Activated T-cell treated with anti-CD3 and anti-CD28 coated beads, Interleukin-2, amount 50 U/mL, for 48 hours (primary cell): ENCODE results near the gene LY9.

Experiments
- DNase-seq, 2 experiments: peaks; one replicate each; pipeline ENCODE4 v3.0.0-alpha.2; 2020

Gene LY9, protein sequence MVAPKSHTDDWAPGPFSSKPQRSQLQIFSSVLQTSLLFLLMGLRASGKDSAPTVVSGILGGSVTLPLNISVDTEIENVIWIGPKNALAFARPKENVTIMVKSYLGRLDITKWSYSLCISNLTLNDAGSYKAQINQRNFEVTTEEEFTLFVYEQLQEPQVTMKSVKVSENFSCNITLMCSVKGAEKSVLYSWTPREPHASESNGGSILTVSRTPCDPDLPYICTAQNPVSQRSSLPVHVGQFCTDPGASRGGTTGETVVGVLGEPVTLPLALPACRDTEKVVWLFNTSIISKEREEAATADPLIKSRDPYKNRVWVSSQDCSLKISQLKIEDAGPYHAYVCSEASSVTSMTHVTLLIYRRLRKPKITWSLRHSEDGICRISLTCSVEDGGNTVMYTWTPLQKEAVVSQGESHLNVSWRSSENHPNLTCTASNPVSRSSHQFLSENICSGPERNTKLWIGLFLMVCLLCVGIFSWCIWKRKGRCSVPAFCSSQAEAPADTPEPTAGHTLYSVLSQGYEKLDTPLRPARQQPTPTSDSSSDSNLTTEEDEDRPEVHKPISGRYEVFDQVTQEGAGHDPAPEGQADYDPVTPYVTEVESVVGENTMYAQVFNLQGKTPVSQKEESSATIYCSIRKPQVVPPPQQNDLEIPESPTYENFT

DNA sequence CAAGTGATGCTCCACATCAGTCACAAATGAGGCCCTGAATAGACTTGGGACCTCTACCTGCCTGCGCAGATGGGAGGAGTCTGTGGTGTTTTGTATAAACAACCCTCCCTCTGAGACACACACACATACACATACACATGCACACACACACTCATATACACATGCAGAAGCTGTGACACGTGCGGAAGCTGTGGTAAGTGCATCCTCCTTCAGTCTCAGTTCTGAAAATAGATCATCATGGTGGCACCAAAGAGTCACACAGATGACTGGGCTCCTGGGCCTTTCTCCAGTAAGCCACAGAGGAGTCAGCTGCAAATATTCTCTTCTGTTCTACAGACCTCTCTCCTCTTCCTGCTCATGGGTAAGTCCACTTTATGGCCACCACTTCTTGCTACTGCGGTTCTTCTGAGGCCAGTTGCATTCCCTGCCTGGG, at the start of gene LY9:
LY9 (plus strand) TSS at position 224 of the 433 bp plus-strand sequence; CDS start at position 238, 14 bp downstream.
- DNase-seq: peak; percentile 76 to 79

DNA sequence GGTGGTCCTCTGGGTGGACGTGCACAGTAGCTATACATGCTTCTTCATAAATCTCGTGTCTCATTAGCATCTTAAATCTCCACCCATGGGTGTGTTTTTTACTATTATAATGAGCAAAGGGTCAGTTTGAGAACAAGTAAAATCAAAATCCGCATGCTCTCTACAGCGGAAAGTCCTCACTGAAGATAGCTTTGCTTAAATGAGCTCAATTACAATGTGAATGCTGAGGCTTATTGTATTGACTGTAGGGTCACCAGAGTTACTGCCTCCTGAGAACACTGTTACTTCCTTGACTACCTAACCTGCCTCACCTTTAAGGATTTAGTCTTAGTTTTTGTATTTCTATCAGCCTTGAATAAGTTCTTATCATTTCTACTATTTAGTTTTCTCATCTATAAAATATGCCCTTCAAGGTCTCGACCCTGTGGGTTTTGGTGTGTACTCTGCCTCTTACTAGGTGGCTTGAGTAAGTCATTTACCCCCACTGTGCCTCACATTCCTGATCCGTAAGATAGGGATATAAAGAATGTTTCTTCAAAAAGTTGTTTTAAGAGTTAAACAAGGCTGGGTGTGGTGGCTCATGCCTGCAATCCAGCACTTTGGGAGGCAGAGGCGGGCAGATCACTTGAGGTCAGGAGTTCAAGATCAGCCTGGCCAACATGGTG, 49.0 kb upstream of the LY9 start:
- no peak for DNase-seq

DNA sequence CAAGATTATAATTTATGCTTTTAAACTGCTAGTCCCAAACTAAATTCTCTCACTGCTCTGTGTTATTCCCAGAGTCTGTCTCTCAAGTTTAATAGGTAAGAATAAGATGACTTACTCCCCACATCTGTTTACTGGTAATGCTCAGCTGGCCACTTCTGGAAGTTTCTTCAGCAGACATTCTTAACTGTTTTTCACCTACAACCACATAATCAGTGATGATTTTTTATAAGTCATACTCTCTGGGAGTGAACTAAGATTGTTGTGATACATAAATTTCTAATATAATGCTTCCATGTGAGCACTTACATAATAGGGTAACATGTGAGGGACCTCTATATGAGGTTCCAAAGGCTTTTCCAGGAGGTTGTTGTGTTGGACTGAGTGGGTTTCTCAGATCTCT, 48.3 kb upstream of the LY9 start:
- no peak for DNase-seq

DNA sequence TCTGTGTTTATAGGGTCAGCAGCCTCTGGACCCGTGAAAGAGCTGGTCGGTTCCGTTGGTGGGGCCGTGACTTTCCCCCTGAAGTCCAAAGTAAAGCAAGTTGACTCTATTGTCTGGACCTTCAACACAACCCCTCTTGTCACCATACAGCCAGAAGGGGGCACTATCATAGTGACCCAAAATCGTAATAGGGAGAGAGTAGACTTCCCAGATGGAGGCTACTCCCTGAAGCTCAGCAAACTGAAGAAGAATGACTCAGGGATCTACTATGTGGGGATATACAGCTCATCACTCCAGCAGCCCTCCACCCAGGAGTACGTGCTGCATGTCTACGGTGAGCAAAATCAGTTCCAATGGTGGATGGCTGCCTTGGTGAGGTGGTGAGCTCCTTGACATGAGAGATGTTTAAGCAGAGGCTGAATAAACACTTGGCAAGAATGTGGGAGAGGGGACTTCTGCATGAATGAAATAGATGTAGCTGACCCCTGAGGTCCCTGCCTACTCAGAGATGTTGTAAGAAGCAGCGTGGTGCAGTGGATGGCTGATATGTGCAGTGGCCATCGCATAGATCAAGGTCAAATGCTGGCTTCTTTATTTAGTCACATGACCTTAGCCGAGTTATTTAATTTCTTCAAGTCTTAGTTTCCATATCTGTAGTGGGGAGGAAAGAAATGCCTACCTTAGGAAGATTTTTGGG, 47.6 kb upstream of the LY9 start:
- no peak for DNase-seq

DNA sequence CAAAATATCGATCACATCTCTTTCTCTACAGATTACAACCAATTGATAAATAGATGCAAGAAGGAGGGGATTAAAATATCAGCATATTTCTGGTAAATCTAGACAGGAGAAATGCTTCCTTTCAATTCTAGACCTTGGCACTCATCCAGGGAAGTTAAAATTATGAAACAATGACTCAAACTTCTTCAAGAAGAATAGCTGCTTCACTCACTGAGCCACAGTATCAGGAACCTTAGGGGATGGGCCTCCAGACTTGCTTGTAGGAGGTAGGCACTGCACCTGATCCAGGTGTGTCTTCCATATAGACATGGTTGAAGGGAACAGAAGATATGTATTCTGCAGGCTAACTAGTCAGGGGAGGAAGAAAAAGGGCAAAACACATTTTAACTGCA, 47.1 kb upstream of the LY9 start:
- DNase-seq: no peak

DNA sequence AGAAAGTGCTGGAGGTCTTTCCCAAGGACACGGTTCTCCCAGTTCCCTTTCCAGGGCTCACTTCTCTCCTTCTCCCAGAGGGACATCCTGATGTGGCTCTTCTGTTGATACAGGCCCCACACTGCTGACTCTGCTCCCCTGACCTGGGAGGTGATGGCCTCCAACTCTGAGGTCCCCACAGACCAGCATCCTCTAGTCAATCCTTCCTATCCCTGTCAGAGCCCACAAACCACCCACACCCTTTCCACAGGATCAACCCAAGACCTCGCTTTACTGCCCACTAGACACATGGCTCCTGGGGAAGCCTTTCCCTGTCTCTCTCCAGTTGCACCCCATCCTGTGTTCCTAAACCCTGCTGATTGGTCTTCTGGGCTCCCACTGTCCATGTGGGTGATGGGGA, 45.4 kb upstream of the LY9 start:
- no peak for DNase-seq

DNA sequence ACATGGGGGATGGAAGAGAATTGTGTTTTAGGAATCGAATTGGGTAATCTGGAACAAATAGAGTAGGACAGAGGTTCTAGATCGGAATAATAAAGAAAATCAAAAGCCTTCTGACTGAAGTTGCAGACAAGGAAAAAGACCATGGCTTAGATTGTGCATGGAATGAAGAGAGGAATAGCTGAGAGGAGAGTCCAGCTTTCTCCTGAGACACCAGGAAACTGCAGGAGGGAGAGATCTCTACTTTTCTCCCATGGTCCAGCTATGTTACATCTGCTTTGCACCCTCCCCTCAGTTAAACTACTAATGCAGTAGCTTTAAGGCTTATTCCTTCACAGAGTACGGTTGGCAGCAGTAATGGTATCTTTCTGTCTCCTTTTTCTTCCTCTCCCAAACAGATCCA, 43.6 kb upstream of the LY9 start:
- no peak for DNase-seq

DNA sequence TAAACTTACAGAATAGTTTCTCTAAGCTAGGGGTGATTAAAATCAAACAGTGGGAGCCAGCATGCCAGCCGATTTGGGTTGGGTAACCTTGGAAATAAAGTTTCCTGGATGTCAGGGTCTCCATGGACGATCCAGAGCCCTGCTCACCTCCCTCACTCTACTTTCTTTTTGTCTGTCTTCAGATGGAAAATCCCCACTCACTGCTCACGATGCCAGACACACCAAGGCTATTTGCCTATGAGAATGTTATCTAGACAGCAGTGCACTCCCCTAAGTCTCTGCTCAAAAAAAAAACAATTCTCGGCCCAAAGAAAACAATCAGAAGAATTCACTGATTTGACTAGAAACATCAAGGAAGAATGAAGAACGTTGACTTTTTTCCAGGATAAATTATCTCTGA, 43.0 kb upstream of the LY9 start:
- DNase-seq: no peak

DNA sequence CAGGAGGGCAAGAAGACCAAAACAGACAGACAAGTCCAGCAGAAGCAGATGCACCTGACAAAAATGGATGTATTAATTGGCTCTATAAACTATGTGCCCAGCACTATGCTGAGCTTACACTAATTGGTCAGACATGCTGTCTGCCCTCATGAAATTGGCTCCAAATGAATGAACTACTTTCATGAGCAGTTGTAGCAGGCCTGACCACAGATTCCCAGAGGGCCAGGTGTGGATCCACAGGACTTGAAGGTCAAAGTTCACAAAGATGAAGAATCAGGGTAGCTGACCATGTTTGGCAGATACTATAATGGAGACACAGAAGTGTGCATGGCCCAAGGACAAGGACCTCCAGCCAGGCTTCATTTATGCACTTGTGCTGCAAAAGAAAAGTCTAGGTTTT, 42.4 kb upstream of the LY9 start:
- DNase-seq: no peak

DNA sequence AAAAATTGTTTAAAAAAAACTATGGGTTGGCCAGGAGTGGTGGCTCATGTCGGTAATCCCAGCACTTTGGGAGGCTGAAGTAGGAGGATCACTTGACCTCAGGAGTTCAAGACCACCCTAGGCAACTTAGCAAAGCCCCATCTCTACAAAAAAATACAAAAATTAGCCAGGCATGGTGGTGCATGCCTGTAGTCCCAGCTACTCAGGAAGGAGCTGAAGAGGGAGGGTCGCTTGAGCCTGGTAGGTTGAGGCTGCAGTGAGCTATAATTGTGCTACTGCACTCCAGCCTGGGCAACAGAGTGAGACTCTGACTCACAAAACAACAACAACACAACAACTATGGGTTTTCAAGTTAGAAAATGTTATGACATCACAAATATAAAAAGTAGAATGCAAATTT, 40.5 kb upstream of the LY9 start:
- no peak for DNase-seq

DNA sequence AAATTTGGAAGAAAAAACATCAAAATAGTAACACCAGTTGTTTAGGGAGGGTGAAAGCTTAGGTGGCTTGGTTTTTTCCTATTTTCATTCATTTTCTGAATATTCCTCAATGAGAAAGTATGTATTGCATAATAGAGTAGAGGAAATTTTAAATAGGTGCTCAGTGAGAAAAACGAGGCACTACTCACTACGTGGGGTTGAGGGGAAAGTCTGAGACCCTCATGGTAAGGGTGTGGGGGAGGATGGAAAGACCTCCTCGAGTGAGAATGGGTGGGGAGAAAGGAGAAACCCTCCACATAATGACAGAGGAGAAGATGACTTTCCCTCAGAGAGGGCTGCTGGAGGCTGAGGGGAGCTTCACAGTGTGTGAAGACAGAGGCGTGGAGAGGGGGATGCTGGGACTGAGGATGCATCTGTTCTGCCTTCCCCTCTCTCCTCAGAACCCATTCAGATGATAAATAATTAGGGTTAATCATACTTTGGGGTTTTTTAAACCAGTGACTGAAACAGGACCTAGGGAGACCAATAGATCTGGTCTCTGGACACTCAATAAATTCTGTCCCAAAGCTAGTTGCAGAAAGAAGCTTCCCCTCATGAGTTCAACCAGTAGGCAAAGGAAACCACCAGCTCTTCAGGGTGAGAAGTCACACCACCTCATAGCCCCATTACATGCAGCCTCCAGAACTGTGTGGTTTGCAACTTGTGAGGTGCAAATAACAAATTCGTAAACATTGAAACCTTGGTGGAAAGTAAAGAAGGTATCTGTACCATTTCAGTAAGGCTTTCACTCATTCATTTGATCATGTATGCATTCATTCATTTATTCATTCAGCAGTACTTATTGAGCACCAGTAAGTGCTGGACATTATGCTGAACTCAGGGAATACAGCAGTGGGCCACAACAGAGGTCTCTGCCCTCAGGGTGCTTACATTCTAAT, 39.8 kb upstream of the LY9 start:
- no peak for DNase-seq

DNA sequence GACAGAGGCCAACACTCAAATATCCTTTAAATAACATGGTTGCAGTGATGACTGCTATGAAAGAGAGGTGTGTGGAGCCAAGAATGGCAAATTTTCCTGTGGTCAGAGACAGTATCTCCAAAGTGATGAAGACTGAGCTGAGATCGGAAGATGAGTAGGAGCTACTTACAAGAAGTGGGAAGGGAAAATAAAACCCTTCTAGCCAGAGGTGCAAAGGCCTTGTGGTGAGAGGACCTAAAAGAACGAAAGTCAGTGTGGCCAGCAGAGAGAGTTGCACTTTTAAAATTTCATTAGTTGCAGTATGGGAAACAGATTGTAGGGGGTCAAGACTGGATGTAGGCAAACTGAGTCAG, 39.1 kb upstream of the LY9 start:
- no peak for DNase-seq

DNA sequence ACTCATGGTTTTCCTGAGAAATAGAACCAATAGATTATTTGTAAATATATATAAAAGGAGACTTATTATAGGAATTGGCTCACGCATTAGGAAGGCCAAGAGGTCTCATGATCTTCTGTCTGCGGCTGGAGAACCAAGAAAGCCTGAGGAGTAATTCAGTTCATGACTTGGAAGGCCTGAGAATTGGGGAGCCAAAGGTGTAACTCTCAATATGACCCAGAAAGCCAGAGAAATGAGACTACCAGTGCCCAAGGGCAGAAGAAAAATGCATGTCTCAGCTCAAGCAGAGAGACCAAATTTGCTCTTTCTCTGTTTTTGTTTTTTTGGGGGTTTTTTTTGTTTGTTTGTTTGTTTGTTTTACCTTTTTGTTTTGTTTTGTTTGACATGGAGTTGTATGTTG, 37.5 kb upstream of the LY9 start:
- DNase-seq: no peak

DNA sequence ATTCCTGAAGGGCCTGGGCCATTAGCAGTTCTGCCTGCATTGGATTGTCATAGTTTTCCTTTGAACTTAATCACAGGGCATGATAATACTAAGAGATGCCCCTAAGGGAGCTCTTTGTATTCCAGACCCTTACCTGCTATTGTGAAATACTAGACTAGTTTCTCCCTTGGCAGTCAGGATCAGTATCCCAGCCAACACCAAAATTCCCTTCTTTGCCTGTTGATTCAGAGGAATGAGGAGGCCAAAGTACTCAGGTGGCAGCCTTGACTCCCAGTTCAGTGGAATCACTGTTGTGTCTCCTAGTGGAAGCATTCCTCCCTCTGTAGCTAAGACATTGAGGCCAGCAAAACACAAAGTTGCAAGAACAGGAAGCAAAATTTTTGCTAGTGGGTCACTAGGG, 36.2 kb upstream of the LY9 start:
- DNase-seq: no peak

DNA sequence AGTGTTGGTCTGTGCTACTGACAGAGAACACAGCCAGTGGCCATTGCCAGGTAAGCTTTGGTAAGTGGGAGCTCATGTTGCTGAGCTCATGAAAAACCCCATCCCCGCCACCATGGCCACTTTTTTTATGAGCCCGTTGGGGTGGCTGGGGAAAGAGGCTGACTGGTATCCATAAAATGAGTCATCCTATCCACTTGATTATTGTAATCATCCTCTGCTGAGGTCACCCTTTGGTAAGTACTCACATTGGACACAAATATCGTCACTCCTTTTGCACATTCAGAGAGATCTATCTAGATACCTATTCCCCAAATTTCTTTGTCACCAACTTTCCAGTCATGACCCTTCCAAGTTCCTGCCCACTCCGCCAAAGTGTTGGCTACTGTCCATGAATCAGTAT, 34.9 kb upstream of the LY9 start:
- DNase-seq: no peak

DNA sequence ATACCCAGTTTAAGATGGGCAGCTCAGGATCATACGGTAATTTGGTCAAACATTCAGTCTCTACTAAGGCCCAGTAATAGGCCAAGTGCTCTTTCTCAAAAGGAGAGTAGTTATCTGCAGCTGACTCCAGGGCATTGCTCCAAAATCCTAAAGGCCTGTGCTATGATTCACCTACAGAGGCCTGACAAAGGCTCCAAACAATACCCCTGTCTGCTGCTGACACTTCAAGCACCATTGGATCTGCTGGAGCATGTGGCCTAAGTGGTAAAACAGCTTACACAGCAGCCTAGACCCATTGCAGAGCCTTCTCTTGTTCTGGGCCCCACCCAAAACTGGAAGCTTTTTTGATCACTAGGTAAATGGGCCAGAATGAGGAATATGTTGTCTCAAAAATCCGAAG, 34.1 kb upstream of the LY9 start:
- no peak for DNase-seq

DNA sequence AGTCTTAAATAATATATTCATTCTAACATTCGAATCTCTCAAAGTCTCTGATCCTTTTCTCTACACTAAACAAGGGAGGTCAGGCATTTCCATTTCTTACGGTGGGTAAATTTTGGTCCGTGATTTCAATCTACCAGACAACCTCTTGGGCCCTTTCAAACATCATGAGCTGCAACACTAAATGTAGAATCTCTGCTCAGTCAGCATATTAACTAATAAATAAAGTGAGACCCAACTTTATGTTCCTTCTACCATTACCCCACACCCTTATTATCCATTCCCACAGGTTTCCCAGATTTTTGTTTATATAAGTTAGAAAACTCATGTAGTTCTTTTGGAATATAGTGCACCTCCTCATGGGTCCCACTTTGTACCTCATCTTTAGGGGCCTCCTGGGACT, 32.0 kb upstream of the LY9 start:
- DNase-seq: no peak

DNA sequence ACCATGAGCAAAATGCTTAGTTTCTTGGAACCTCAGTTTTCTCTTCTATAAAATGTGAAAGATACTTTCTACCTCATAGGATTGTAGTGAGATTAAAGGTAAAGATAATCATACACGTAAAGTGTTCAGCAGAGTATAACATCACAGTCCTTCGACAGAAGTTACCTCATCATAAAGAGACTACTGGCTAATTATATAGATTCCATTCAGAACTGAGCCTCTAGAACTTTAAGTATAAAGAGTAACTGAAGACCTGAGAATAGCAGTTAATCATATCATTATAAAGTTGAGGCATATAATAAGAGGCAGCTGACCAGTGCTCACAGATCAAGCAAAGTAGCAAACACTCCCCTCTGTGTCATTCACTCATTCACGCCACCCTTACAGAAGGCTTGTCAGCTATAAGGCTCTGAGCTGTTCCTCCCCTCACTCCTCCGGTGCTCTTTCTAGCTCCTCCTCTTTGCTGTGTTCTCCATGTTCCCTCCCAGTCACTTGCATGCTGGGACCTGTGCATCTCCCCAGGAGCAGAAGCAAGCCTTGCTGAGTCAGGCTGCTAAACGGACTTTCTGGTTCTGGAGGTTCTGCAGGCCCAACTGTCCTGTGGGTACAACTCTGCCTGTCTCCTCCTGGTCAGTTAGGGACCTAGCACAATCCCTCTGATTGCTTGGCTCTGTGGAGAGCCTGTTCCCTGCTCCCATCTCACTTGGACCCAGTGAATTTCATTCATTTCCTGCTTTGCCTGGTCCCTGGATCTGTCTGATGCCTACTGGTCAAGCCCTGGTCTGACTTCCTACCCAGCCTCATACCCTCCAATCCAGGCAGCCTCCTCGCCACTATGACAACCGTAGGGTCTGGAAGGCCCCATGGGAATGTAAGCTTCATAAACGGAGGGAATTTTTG, 28.3 kb upstream of the LY9 start:
- peak; percentile 64 to 72 for DNase-seq

DNA sequence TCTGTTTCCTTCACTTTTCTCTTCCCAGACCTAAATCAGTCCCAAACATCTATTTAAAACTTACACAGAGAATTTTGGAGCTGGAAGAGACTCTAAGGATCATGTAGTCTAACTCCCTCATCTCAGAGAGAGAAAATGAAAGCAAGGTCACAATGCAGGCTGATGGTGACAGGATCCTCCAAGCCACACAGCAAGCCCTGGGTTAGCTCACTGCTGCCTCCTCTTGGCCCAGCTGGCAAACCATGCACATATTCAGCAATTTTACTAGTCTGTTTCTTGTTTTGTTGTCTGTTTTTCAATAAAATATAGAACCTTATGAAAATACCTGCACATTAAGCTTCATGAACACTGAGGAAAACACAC, 27.7 kb upstream of the LY9 start:
- DNase-seq: peak; percentile 86 to 91

DNA sequence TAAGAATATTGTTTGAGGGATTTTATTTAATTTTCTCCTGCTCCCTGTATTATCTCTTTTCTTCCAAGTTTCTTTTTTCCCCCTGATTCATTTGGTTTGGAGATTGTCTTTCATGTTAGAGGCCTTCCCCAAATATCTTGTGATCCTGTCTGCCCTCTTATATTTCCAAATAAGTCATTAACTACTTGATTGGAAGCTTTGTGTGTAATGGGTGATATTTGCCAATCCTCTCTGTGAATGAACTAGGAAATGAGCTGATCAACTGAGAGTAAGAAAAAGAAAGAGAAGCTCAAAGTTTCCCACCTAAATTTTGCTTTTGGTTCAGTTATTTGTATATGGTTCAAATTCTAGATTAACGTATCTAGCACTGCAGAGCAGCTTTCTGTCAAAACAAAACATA, 23.6 kb upstream of the LY9 start:
- DNase-seq: no peak

DNA sequence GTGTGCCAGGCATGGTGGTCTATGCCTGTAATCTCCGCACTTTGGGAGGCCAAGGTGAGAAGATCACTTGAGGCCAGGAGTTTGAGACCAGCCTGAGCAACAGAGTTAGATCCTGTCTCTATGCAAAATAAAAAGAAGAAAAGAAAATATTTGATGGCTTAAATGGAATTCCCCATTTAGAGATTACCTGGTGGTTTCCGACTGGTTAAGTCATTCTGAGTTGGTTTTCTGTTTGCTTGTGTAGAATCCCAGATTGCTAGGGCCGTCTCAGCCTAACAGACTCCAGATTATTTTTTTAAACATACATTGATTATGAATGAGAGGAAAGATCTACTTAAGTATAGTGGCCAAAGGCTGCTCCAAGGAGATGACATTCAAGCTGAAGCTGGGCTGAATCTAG, 22.9 kb upstream of the LY9 start:
- no peak for DNase-seq
